Mammary epithelial cell (primary cell): ENCODE data around the gene DGLUCY.

Experiments
- EZH2 ChIP-seq: IDR thresholded peaks from 2 replicates; pipeline ENCODE4 v1.6.1; 2012; ENCODE audit warnings: low read length, inconsistent platforms, borderline replicate concordance
- TF ChIP-seq, protein P1 (sequence below), 2 donors: IDR thresholded peaks in 1 of 2; conservative IDR thresholded peaks in 1 of 2; 2 replicates each; pipeline ENCODE4 v1.5.1; 2011 to 2012; ENCODE audit warnings: inconsistent platforms in 2 of 2, low read length in 2 of 2, mild to moderate bottlenecking in 2 of 2, control low read depth in 1 of 2, low read depth in 1 of 2; ENCODE audit not compliant: insufficient read depth in 1 of 2; ENCODE audit errors: extremely low read depth in 1 of 2

DNA sequence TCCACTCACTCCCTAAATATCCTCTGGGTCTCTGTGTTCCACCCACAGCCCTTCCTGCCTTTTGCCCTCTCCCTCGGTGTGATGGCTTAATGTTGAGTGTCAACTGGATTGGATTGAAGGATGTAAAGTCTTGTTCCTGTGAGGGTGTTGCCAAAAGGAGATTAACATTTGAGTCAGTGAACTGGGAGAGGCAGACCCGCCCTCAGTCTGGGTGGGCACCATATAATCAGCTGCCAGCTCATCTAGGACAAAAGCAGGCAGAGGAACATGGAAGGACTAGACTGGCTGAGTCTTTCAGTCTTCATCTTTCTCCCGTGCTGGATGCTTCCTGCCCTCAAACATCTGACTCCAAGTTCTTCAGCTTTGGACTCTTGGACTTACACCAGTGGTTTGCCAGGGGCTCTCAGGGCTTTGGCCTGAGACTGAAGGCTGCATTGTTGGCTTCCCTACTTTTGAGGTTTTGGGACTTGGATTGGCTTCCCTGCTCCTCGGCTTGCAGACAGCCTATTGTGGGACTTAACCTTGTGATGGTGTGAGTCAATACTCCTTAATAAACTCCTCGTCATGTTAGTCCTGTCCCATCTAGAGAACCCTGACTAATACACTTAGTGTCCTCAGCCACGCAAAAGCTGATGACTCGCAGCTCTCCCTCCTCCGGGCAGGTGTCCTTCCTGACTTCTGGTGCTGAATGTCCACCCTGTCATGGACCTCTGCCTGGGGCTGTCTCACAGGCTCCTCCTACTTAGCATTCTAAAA lies 5.9 kb downstream of the DGLUCY start:
- TF ChIP-seq EZH2 = no peak
- TF ChIP-seq, protein P1, sequence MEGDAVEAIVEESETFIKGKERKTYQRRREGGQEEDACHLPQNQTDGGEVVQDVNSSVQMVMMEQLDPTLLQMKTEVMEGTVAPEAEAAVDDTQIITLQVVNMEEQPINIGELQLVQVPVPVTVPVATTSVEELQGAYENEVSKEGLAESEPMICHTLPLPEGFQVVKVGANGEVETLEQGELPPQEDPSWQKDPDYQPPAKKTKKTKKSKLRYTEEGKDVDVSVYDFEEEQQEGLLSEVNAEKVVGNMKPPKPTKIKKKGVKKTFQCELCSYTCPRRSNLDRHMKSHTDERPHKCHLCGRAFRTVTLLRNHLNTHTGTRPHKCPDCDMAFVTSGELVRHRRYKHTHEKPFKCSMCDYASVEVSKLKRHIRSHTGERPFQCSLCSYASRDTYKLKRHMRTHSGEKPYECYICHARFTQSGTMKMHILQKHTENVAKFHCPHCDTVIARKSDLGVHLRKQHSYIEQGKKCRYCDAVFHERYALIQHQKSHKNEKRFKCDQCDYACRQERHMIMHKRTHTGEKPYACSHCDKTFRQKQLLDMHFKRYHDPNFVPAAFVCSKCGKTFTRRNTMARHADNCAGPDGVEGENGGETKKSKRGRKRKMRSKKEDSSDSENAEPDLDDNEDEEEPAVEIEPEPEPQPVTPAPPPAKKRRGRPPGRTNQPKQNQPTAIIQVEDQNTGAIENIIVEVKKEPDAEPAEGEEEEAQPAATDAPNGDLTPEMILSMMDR (conservative IDR thresholded peaks at IDR 0.05 in 1 of 2, IDR thresholded peaks at IDR 0.05 in 1 of 2; ENCODE audit: extremely low read depth in 1 of 2, insufficient read depth in 1 of 2, low read depth in 1 of 2, low read length in 2 of 2) = no peak
